Measurements from ENCODE around the gene SCAF4.
"Not testable (repeated sequence)": the region's sequence is repeated elsewhere in the genome, so short reads cannot be mapped to it uniquely, and the experiment has no call there.

SCAF4 gene

GRCh38 chr21:31675960-31676359, 56.0 kb downstream of the SCAF4 start:
- in situ Hi-C loops (cut with MboI; ENCODE audit: low sequenced_read_pairs): no loop called here

GRCh38 chr21:31675318-31675717, 56.6 kb downstream of the SCAF4 start:
- in situ Hi-C loops (cut with MboI; ENCODE audit: low sequenced_read_pairs): no loop called here

GRCh38 chr21:31673321-31673912, 58.5 kb downstream of the SCAF4 start:
- in situ Hi-C loops (cut with MboI; ENCODE audit: low sequenced_read_pairs): no loop called here

- in situ Hi-C loops (cut with MboI; ENCODE audit: low sequenced_read_pairs): no loop called here
Measured at GRCh38 chr21:31671931-31672330, 60.0 kb downstream of the SCAF4 start.

- in situ Hi-C loops (cut with MboI; ENCODE audit: low sequenced_read_pairs): no loop called here
Measured at GRCh38 chr21:31671146-31671716, 60.7 kb downstream of the SCAF4 start.

GRCh38 chr21:31670070-31670469, 61.8 kb downstream of the SCAF4 start:
- in situ Hi-C loops (cut with MboI; ENCODE audit: low sequenced_read_pairs): no loop called here

GRCh38 chr21:31668651-31669491, 63.0 kb downstream of the SCAF4 start:
- in situ Hi-C loops (cut with MboI; ENCODE audit: low sequenced_read_pairs): no loop called here

GRCh38 chr21:31667639-31668038, 64.3 kb downstream of the SCAF4 start:
- in situ Hi-C loops (cut with MboI; ENCODE audit: low sequenced_read_pairs): no loop called here

GRCh38 chr21:31667132-31667531, 64.8 kb downstream of the SCAF4 start:
- in situ Hi-C loops (cut with MboI; ENCODE audit: low sequenced_read_pairs): no loop called here

- in situ Hi-C loops (cut with MboI; ENCODE audit: low sequenced_read_pairs): no loop called here
Measured at GRCh38 chr21:31666445-31667010, 65.4 kb downstream of the SCAF4 start.

GRCh38 chr21:31665869-31666268, 66.0 kb downstream of the SCAF4 start:
- in situ Hi-C loops (cut with MboI; ENCODE audit: low sequenced_read_pairs): not testable (repeated sequence)

GRCh38 chr21:31665397-31665796, 66.5 kb downstream of the SCAF4 start:
- in situ Hi-C loops (cut with MboI; ENCODE audit: low sequenced_read_pairs): no loop called here

GRCh38 chr21:31663584-31664249, 68.2 kb downstream of the SCAF4 start:
- in situ Hi-C loops (cut with MboI; ENCODE audit: low sequenced_read_pairs): no loop called here

- in situ Hi-C loops (cut with MboI; ENCODE audit: low sequenced_read_pairs): no loop called here
Measured at GRCh38 chr21:31660591-31660990, 71.3 kb downstream of the SCAF4 start.

- in situ Hi-C loops (cut with MboI; ENCODE audit: low sequenced_read_pairs): no loop called here
Measured at GRCh38 chr21:31660259-31660565, 71.7 kb downstream of the SCAF4 start.

GRCh38 chr21:31659536-31660258, 72.2 kb downstream of the SCAF4 start, which contains the start of gene SOD1:
SOD1 (plus strand) TSS chr21:31659693; CDS start chr21:31659770, 77 bp downstream.
- in situ Hi-C loops (cut with MboI; ENCODE audit: low sequenced_read_pairs): no loop called here

- in situ Hi-C loops (cut with MboI; ENCODE audit: low sequenced_read_pairs): no loop called here
Measured at GRCh38 chr21:31659286-31659535, 72.7 kb downstream of the SCAF4 start.

- in situ Hi-C loops (cut with MboI; ENCODE audit: low sequenced_read_pairs): no loop called here
Measured at GRCh38 chr21:31658053-31658452, 73.9 kb downstream of the SCAF4 start.

- in situ Hi-C loops (cut with MboI; ENCODE audit: low sequenced_read_pairs): no loop called here
Measured at GRCh38 chr21:31656199-31657095, 75.5 kb downstream of the SCAF4 start.
